ENCODE measurements around the gene MCTP1.

DNA sequence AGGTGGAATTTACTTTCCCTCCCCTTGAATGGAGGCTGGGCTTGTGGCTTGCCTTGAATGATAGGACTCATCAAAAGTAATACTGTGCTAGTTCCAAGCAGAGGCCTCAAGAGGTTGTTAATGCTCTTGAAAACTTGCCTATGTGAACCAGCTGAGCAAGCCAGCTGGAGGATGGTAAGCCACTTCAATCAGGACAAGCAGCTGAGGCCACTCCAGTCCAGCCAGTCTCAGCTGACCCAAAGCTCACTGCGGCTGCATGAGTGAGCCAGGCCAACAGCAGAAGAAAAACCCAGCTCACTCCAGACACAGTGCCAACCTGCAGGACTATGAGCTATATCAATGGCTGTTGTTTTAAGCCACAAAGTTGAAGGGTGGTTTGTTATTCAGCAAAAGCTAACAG, 182.8 kb downstream of the MCTP1 start:
- TF ChIP-seq CTCF (conservative IDR thresholded peaks at IDR 0.05) (no peak), ZFX (IDR thresholded peaks at IDR 0.05) (no peak)
